Right hindlimb (tissue), 1 donor: ENCODE results near the gene LSP1.

Experiments used
- DNase-seq: peaks from one replicate; pipeline ENCODE4 v3.0.0-alpha.2; 2018

Gene LSP1

GRCh38 chr11:1919391-1920127 lies 66.7 kb downstream of the LSP1 start, which contains the start of gene TNNT3:
Gene TNNT3 (plus strand): TSS chr11:1919703. CDS start chr11:1922875, 3,172 bp downstream.
- DNase-seq, result peak; percentile 68

GRCh38 chr11:1920128-1920908 lies 67.4 kb downstream of the LSP1 start:
- DNase-seq, result no peak

DNA sequence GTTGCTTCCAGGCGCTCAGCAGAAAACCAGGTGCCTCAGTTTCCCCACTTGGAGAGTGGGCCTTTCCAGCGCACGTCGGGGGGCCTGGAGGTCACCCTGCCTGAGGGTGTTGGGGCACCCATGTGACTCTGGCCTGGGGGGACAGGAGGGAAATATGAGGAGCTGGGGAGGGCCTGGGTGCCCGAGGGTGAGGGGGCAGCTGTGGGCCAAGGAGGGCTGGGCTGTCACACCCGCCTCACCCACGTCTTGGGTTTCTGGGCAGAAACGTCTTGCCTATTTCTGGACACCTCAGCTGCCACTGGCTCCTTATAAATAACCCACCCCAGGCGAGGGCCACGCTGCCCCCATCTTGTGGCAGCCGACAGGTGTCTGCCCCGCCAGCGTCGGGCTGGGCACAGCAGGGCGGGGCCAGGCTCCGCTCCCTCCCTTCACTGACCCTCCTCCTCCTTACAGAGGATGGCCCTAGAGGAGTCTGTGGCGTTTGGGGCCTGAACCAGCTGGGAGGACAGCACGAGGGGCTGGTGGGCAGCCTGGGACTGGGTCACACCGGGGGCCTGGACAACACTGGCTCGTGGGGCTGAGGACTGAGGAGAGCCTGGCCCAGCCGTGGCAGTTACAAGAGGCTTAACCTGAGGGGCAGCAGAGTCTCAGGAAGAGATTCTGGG lies 68.2 kb downstream of the LSP1 start:
- peak; percentile 72 for DNase-seq

DNA sequence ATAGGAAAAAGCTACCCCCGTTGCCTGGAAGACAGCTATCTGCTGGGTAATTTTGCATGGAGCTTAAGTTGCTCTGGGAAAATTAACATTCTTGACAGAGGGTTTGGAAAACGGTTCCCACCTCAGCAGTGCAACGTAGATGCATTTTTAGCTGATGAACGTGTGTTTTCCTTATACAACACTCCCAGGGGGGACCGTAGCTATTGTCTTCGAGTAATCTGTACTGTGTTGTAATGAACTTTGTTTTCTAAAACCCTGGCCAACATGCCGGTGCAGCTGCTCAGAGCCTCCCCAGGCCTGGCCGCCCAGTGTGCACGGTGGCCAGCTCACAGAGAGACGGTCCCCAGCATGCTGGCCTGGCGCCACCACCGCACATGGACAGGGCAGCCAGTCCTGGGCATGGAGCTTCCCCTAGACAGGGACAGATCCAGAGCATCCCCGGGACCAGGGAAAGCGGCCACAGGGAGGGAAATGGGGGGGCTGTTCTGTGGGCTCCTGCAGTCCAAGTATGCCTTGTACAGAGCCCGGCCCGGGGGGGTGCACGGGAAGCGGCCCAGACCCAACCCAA lies 68.8 kb downstream of the LSP1 start:
- DNase-seq, result peak; percentile 92

DNA sequence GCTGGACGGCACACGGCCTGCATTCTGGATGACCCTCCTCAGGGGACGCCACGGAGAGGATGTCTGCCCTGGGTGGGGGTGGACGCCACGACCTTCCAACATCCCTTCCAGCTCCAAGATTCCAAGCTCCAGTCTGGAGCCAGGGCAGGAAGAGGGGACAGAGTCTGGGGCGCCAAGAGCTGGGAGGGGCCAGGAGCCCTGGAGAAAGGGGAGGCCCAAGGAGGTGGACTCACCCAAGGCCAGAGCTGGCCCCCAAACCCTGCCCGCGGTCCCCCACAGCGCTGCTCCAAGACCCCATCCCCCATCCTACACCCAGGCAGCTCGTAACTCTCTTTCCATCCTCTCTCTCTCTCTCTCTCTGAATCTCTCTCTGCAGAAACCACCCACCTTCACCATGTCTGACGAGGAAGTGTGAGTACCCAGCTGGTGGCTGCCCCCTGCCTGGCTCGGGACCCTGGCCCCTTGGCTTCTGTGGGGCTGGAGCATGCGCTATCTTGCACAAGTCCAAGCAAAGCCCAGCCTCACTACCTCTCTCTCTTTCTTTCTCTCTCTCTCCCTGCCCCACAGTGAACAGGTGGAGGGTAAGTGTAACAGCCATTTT lies 69.7 kb downstream of the LSP1 start:
- DNase-seq, result peak; percentile 82

- DNase-seq, result no peak
Measured at GRCh38 chr11:1923201-1923956, 70.5 kb downstream of the LSP1 start.

DNA sequence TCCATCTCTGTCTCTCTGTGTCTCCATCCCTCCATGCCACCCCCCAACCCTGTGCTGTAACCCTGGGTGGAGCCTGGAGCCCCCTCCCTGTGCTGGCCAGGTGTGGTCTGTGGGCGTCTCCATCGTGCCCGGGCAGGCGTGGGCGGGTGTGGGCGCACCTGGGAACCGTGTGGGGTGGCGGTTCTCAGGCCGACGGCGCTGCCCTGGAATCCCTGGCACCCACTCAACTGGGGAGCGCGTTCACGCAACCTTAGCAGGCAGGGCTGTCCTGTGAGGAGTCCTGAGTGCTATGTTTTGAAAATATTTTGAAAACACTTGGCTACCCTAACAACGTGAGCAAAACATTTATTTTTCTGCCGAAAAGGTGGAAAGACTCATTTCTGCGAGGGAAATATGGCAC lies 71.3 kb downstream of the LSP1 start:
- peak; percentile 45 for DNase-seq

- peak; percentile 25 for DNase-seq
Measured at GRCh38 chr11:1924646-1925372, 71.9 kb downstream of the LSP1 start.

DNA sequence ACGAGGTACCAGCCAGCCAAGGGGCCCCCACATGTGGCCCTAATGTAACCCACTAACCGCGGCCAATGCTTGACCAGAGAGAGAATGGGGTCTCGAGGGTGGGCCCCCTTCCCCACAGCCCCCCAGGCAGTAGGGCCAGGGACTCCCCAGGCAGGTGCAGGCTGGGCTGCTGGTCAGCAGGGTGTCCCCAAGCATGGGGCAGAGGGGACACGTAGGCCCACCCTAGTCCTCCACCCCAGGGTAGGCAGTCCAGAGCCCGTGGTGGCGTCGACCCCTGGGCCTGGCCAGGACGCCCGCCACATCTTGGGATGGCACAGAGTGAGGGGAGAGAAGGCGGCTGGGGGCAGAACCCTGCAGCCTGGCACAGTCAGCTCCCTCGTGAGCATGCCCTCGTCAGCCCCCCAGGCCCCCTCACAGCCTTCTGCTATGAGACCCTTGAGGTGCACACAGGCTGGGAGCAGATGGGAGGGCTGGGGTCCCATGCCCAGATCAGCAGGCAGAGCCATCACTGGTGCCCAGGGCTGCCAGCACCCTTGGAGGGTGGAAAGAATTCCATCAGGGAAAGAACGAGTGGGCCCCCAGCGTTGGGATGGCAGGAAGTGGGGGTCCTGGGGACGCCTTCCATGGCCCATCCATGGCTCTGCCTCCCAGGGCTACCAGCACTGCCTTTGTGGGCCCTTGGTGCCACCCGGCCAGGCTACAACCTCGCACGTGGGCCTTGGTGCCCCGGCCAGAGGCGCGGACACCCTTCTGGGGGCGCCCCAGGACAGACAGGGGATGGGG lies 72.7 kb downstream of the LSP1 start:
- no peak for DNase-seq

GRCh38 chr11:1926156-1927025 lies 73.5 kb downstream of the LSP1 start:
- DNase-seq, result peak; percentile 20

DNA sequence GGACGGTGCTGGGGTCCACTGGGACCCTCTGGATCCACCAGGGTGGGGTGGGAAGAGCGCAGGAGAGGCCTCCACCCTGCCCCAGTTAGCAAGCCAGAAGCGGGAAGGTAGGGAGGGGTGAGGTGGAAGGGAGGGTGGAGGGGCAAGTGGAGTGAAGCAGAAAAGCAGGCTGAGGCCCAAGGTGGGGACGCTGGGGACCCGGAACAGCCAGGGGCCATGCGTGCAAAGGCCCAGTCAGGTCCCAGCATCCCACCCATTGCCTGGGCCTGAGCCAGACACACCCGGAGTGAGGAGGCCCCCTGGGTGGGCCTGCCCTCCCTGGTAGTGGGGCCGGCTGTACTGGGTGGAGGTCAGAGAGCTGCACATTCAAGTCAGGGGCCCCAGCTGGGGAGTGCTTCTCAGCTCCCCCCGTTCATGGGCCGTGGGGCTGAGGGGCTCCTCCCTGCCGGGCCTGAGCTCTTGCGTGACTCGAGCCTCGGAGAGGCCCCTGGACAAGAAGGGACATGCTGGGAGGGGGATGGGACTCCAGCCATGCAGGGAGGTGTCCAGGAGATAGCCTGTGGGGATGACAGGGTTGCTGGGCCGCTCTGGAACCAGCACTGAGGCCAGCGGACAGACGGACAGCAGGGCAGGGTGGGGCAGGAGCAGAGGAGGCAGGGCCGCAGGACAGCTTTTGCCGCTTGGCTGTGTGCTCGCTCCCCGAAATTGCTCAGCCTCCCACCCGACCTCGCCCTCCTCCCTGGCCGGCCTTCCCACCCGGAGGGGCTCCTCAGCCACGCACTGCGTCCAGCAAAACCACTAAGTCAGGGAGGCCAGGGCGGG lies 74.4 kb downstream of the LSP1 start:
- DNase-seq, result peak; percentile 86

DNA sequence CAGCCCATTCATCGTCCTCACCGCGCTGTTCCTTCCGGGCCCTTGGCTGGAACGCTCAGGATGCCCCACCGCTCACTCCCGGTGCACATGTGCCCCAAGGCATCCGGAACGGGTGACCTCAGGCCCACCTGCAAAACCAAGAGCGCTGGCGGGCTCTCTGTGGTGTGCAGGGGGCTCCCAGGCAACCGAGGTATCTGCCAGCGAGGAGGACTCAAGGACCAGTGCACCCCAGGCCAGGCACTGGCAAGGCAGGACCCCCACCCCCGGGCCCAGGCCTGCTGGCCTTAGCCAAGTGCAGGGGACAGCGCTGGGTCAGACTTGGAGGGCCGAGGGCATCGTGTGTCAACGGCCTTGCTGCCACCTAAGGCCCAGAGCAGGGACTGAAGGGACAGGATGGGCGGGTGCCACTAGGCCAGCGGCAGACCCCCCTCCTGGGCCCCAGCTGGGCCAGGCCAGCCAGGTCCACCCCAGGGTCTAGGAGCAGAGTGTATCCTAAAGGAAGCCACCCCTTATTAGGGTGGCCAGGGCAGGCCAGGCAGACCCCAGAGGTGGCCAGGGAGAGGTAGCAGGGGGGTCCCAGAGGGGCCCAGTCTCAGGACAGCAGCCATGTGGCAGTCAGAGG lies 75.1 kb downstream of the LSP1 start:
- DNase-seq, result no peak

DNA sequence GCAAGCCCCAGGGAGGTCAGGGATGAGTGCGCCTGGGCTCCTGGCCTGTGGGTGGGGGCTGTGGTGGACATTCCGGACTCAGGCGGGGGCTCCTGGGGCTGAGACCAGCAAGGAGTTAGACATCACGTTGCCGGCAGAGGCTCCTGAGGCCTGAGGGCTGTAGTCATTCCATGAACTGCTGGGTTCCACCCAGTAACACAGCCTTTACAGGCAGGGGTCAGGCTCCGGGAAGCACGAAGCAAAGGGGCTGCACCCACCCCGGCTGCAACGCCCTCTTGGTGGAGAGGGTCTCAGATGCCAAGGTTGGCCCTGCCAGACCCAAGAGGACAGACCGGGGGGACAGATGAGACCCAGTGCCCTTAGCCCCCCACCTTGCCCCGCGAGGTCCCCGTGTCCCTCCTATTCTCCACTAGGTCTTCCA lies 75.6 kb downstream of the LSP1 start:
- DNase-seq, result peak; percentile 51

DNA sequence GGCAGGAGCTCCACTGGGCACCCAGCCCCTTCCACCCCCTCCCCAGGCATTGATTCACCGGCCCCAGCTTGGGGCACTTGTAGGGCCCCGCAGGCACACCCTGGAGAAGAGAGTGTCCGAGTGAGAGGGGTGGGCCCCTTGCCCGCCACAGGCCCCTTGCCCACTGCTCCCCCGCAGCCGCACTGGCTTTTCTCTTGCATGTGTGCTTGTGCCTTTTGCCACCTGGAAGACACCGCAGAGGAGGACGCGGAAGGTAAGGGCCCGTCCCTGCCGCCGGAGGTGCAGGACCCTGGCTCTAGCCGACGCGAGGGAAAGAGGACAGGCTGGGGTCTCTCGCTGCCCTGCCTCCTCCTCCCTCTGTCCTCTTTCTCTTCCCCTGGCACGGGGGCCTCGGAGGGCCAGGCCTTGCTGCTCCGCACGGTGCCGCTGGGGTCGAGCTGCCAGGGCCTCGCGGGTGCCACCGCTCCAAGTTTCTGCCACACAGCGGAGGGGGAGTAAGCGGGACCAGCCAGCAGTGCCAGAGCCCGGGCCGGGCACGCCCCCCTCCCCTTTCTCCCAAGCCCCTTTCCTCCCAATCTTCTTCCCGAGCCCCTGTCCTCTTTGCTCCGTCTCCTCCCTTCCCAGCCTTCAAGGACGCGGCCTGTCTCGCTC lies 76.1 kb downstream of the LSP1 start:
- DNase-seq, result no peak

DNA sequence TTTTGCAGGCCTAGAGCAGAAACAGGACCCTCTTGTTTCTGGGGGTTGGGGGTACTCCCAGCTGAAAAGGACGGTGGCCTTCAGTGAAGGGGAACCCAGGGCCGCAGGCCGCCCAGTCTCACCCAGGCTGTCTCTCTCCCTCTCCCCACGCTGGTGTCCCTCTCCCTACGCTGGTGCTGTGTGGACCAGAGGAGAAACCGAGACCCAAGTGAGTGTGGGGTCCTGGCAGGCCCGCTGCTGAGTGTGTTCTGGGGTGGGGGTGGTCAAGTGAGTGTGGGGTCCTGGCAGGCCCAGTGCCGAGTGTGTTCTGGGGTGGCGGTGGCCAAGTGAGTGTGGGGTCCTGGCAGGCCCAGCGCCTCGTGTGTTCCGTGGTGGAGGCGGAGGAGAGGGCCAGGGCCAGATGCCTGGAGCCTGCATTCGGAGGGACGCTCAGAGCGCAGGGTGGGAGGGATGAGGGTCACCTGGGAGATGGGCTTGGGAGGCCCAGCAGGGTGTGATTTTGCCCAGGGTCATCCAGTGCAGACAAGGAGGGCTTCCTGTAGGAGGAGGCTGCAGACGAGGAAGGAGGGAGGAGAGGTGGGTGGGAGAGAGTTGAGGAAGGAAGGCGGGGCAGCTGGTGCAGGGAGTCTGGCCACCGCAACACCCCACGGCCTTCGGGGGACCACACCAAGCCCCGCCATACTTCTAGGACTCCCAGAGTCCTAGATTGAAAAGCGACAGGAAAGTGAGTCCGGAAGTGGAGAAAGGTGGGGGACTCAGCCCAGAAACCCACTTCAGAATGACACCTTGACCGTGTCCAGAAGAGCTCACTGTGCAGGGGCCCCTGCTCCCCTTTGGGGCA lies 77.0 kb downstream of the LSP1 start:
- no peak for DNase-seq

DNA sequence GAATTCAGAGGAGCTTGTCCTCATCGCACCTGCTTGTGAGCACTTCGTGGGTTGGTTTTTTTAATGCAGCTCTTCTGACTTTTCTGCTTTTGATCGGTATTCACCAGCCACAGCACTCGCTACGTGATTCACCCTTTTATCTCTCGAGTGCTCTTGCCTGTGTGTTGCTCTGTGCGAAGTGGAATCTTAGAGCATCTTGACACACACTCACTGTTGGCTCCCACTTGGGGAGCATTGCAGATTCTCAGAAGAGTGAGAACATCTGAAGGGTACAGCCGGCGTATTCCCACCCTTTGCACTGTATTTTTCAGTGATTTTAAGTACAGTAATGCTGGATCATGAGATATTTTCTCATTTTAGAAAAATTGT lies 77.6 kb downstream of the LSP1 start:
- DNase-seq, result no peak
